Liver (tissue), 3 donors: ENCODE data around the gene EXOG.

Experiments
- ATF3 ChIP-seq: IDR thresholded peaks from 2 replicates; pipeline ENCODE4 v1.6.1; 2016; ENCODE audit warnings: antibody characterized with exemption
- CTCF ChIP-seq: fragments of 150-350 bp; IDR thresholded peaks from 2 replicates; pipeline ENCODE4 v1.5.1; 2017; ENCODE audit warnings: improper control_type of control experiment, low read depth, low read length; ENCODE audit not compliant: missing input control
- EGR1 ChIP-seq, 2 donors: IDR thresholded peaks; 2 replicates each; pipeline ENCODE4 v1.6.1; 2016 to 2018; ENCODE audit warnings: antibody characterized with exemption in 2 of 2, low read depth in 2 of 2
- FOXA1 ChIP-seq: IDR thresholded peaks from 2 replicates; pipeline ENCODE4 v1.6.1; 2016; ENCODE audit warnings: antibody characterized with exemption
- JUND ChIP-seq, 2 donors: IDR thresholded peaks; 2 replicates each; pipeline ENCODE4 v1.6.1; 2016; ENCODE audit warnings: antibody characterized with exemption in 2 of 2
- MAX ChIP-seq: IDR thresholded peaks from 2 replicates; pipeline ENCODE4 v1.6.1; 2016; ENCODE audit warnings: antibody characterized with exemption
- RAD21 ChIP-seq, 2 donors: IDR thresholded peaks; 2 replicates each; pipeline ENCODE4 v1.6.1; 2016; ENCODE audit warnings: antibody characterized with exemption in 2 of 2, mild to moderate bottlenecking in 2 of 2
- REST ChIP-seq: IDR thresholded peaks from 2 replicates; pipeline ENCODE4 v1.6.1; 2016; ENCODE audit warnings: antibody characterized with exemption, mild to moderate bottlenecking
- SP1 ChIP-seq: IDR thresholded peaks from 2 replicates; pipeline ENCODE4 v1.6.1; 2018; ENCODE audit warnings: antibody characterized with exemption, mild to moderate bottlenecking
- TAF1 ChIP-seq: conservative IDR thresholded peaks from 2 replicates; pipeline ENCODE4 v1.6.1; 2016; ENCODE audit warnings: antibody characterized with exemption, mild to moderate bottlenecking
- YY1 ChIP-seq: IDR thresholded peaks from 2 replicates; pipeline ENCODE4 v1.6.1; 2016; ENCODE audit warnings: antibody characterized with exemption, mild to moderate bottlenecking
- ZBTB33 ChIP-seq: IDR thresholded peaks from 2 replicates; pipeline ENCODE4 v1.6.1; 2016; ENCODE audit warnings: antibody characterized with exemption
- donor health status: healthy.
- donor health status: healthy.

- no peak for TF ChIP-seq TAF1
- TF ChIP-seq CTCF: no peak
- no peak for TF ChIP-seq FOXA1
- no peak for TF ChIP-seq MAX
- TF ChIP-seq REST: no peak
- no peak for TF ChIP-seq SP1
- no peak for TF ChIP-seq RAD21 (IDR thresholded peaks at IDR 0.05)
- TF ChIP-seq ATF3: no peak
- no peak for TF ChIP-seq YY1
- TF ChIP-seq EGR1 (IDR thresholded peaks at IDR 0.05; ENCODE audit: low read depth in 2 of 2): no peak
- TF ChIP-seq ZBTB33: no peak
- TF ChIP-seq JUND (IDR thresholded peaks at IDR 0.05): no peak
These were observed 891 bp downstream of the EXOG start for GRCh38 chr3:38497031-38497430.
